Measurements from ENCODE around the gene LHX3.

Gene LHX3

GRCh38 chr9:136249877-136250559 is 45.1 kb upstream of the LHX3 start:
- no peak for TF ChIP-seq CTCF (conservative IDR thresholded peaks at IDR 0.05; ENCODE audit: control insufficient read depth, insufficient read depth, low read depth, low read length)
- H3K4me3 ChIP-seq (ENCODE audit: control insufficient read depth, low read depth, low read length) = no peak overlapping the region
- DNase-seq (ENCODE audit: low read depth) = no peak

- no peak for DNase-seq (ENCODE audit: low read depth)
- TF ChIP-seq CTCF (conservative IDR thresholded peaks at IDR 0.05; ENCODE audit: control insufficient read depth, insufficient read depth, low read depth, low read length) = no peak
- no peak overlapping the region for H3K4me3 ChIP-seq (ENCODE audit: control insufficient read depth, low read depth, low read length)
Observed at GRCh38 chr9:136248951-136249876, 44.3 kb upstream of the LHX3 start.

- DNase-seq (ENCODE audit: low read depth) = no peak
- no peak overlapping the region for H3K4me3 ChIP-seq (ENCODE audit: control insufficient read depth, low read depth, low read length)
- TF ChIP-seq CTCF (conservative IDR thresholded peaks at IDR 0.05; ENCODE audit: control insufficient read depth, insufficient read depth, low read depth, low read length) = no peak
Observed at GRCh38 chr9:136247947-136248637, 43.2 kb upstream of the LHX3 start.

GRCh38 chr9:136247551-136247916 is 42.6 kb upstream of the LHX3 start:
- TF ChIP-seq CTCF (conservative IDR thresholded peaks at IDR 0.05; ENCODE audit: control insufficient read depth, insufficient read depth, low read depth, low read length) = no peak
- no peak overlapping the region for H3K4me3 ChIP-seq (ENCODE audit: control insufficient read depth, low read depth, low read length)

GRCh38 chr9:136246849-136247550 is 42.1 kb upstream of the LHX3 start:
- no peak for TF ChIP-seq CTCF (conservative IDR thresholded peaks at IDR 0.05; ENCODE audit: control insufficient read depth, insufficient read depth, low read depth, low read length)
- no peak for DNase-seq (ENCODE audit: low read depth)
- no peak overlapping the region for H3K4me3 ChIP-seq (ENCODE audit: control insufficient read depth, low read depth, low read length)

More at GRCh38 chr9:136247551-136247916, 42.6 kb upstream of the LHX3 start:
- DNase-seq (ENCODE audit: low read depth) = no peak

All from fibroblast of mammary gland (primary cell).